Stimulated activated naive CD4-positive, alpha-beta T cell (primary cell): ENCODE data around the gene P4HTM.
"Not testable (repeated sequence)": the region's sequence is repeated elsewhere in the genome, so short reads cannot be mapped to it uniquely, and the experiment has no call there.

Experiments
- DNase-seq, 6 experiments: peaks; one replicate each; lab custom pipeline; 2025; lab: John Stamatoyannopoulos, UW

The P4HTM gene

GRCh38 chr3:49008627-49009026 lies 18.6 kb downstream of the P4HTM start:
- DNase-seq = not testable (repeated sequence)

GRCh38 chr3:49009396-49009795 lies 19.4 kb downstream of the P4HTM start:
- DNase-seq = no peak

- no peak for DNase-seq
Measured at GRCh38 chr3:49012441-49013017, 22.5 kb downstream of the P4HTM start.

- no peak for DNase-seq
Measured at GRCh38 chr3:49013113-49013737, 23.2 kb downstream of the P4HTM start.

- peak; percentile 9 to 29 (median 22) for DNase-seq
Measured at GRCh38 chr3:49013738-49014660, 24.0 kb downstream of the P4HTM start.

- no peak for DNase-seq
Measured at GRCh38 chr3:49015072-49015471, 25.0 kb downstream of the P4HTM start.

- no peak for DNase-seq
Measured at GRCh38 chr3:49015765-49016164, 25.7 kb downstream of the P4HTM start.

- no peak for DNase-seq
Measured at GRCh38 chr3:49016414-49017228, 26.6 kb downstream of the P4HTM start.

GRCh38 chr3:49017229-49017970 lies 27.4 kb downstream of the P4HTM start:
- peak in 1 of 6 experiments; percentile 19 for DNase-seq

GRCh38 chr3:49017971-49018706 lies 28.1 kb downstream of the P4HTM start, which contains the start of gene DALRD3:
Gene DALRD3, minus strand, starts transcription at chr3:49018580. Its CDS starts 16 bp downstream, at chr3:49018564.
- peak; percentile 39 to 67 (median 54) for DNase-seq

GRCh38 chr3:49018707-49019006 lies 28.6 kb downstream of the P4HTM start:
- no peak for DNase-seq

- no peak for DNase-seq
Measured at GRCh38 chr3:49019941-49020329, 29.9 kb downstream of the P4HTM start.

- DNase-seq = peak in 3 of 6 experiments; percentile 9 to 29 (median 23)
Measured at GRCh38 chr3:49020330-49021212, 30.5 kb downstream of the P4HTM start.

GRCh38 chr3:49021213-49021812 lies 31.3 kb downstream of the P4HTM start:
- peak; percentile 95 to 98 (median 96) for DNase-seq

GRCh38 chr3:49021813-49022687 lies 32.0 kb downstream of the P4HTM start, which contains the start of gene NDUFAF3:
Gene NDUFAF3, plus strand, starts transcription at chr3:49022121. Its CDS starts 24 bp downstream, at chr3:49022145.
- DNase-seq = peak; percentile 78 to 95 (median 86)

GRCh38 chr3:49022688-49023171 lies 32.7 kb downstream of the P4HTM start:
- DNase-seq = no peak

GRCh38 chr3:49023775-49024174 lies 33.7 kb downstream of the P4HTM start:
- no peak for DNase-seq

GRCh38 chr3:49024449-49024848 lies 34.4 kb downstream of the P4HTM start:
- DNase-seq = no peak
